Endothelial cell of umbilical vein (primary cell): ENCODE measurements around the gene GLRA1. TPM values are rescaled to one million over a fixed set of nuclear protein-coding genes. Genes with fewer than 3 reads are reported as not detected.
A peak's percentile ranks its signal among the peaks of the same experiment; 100 is the strongest.

Experiments used
- BruUV-seq: library from RNA; stranded (reverse); fragments of 400-500 nt; replicated peaks from 2 replicates; lab custom pipeline; 2021; lab: Mats Ljungman, UMichigan
- CTCF ChIA-PET: fragments of 300-600, 350-600 bp; sonication (Branson Sonifier 250); formaldehyde crosslinking; loops from one replicate; lab custom pipeline; 2021; ENCODE audit warnings: antibody characterized with exemption, inconsistent platforms; lab: Charles Lee
- POLR2A ChIA-PET: fragments of 300-600, 350-600 bp; sonication (Branson Sonifier 250); formaldehyde crosslinking; loops from one replicate; lab custom pipeline; 2021; ENCODE audit warnings: antibody characterized with exemption, inconsistent platforms; lab: Charles Lee
- DNase-seq: peaks from one replicate; pipeline ENCODE4 v3.0.0-alpha.2; 2011; ENCODE audit warnings: low read depth, low spot score
- FAIRE-seq: peaks from 2 replicates; lab custom pipeline; 2011; peaks lifted over from hg19 to GRCh38; lab: Jason Lieb, UNC
- H2AFZ ChIP-seq: 2 replicates; pipeline ENCODE4 v1.6.0; 2012; ENCODE audit warnings: low read depth, low read length, control low read depth, inconsistent platforms
- H3K27ac ChIP-seq: 2 replicates; pipeline ENCODE4 v1.5.1; 2011; ENCODE audit warnings: low read depth, mild to moderate bottlenecking, control low read depth, low read length, moderate library complexity; ENCODE audit not compliant: insufficient read depth
- H3K27me3 ChIP-seq, 2 experiments: 2 replicates each; pipeline versions ENCODE4 v1.6.0 to v1.6.1; 2011; ENCODE audit warnings: low read length in 2 of 2, mixed read lengths in 1 of 2; ENCODE audit not compliant: control insufficient read depth in 2 of 2, insufficient read depth in 2 of 2
- H3K36me3 ChIP-seq, 2 experiments: 2 replicates in 1 of 2; 3 replicates in 1 of 2; pipeline ENCODE4 v1.5.1; 2011; ENCODE audit warnings: low read length in 2 of 2, mild to moderate bottlenecking in 1 of 2, moderate library complexity in 1 of 2; ENCODE audit not compliant: control insufficient read depth in 2 of 2, insufficient read depth in 2 of 2; ENCODE audit errors: extremely low read depth in 1 of 2
- H3K4me1 ChIP-seq: 3 replicates; pipeline ENCODE4 v1.5.1; 2011; ENCODE audit warnings: mild to moderate bottlenecking, low read length; ENCODE audit not compliant: control insufficient read depth, insufficient read depth; ENCODE audit errors: extremely low read depth
- H3K4me2 ChIP-seq: 2 replicates; pipeline ENCODE4 v1.6.1; 2011; ENCODE audit warnings: low read length, control low read depth, mixed read lengths; ENCODE audit not compliant: insufficient read depth
- H3K4me3 ChIP-seq, 3 experiments: fragments of 200-600 bp in 1 of 3; sonication (generic), shearing (Covaris generic) in 1 of 3; replicated peaks in 1 of 3; 2 replicates each; pipeline ENCODE4 v1.5.1; 2011 to 2016; ENCODE audit warnings: control low read depth in 3 of 3, low read length in 3 of 3, mild to moderate bottlenecking in 2 of 3, inconsistent platforms in 1 of 3, low read depth in 1 of 3, moderate library complexity in 1 of 3; ENCODE audit not compliant: insufficient read depth in 1 of 3
- H3K79me2 ChIP-seq: 2 replicates; pipeline ENCODE4 v1.6.0; 2012; ENCODE audit warnings: low read length, inconsistent platforms; ENCODE audit not compliant: control insufficient read depth, insufficient read depth
- H3K9ac ChIP-seq: replicated peaks from 2 replicates; pipeline ENCODE3; 2011; ENCODE audit warnings: low read length, control low read depth; ENCODE audit not compliant: insufficient read depth; ENCODE audit errors: extremely low read depth
- H3K9me1 ChIP-seq: replicated peaks from 3 replicates; pipeline ENCODE4 v1.6.0; 2011; ENCODE audit warnings: mild to moderate bottlenecking, low read length; ENCODE audit not compliant: control insufficient read depth, insufficient read depth; ENCODE audit errors: extremely low read depth
- H3K9me3 ChIP-seq: replicated peaks from 2 replicates; pipeline ENCODE4 v1.5.1; 2012; ENCODE audit warnings: low read length, inconsistent platforms; ENCODE audit not compliant: control insufficient read depth, insufficient read depth
- H4K20me1 ChIP-seq: replicated peaks from 2 replicates; pipeline ENCODE3; 2011; ENCODE audit warnings: mild to moderate bottlenecking, low read length; ENCODE audit not compliant: control insufficient read depth, insufficient read depth; ENCODE audit errors: extremely low read depth
- CTCF ChIP-seq, 2 donors: IDR thresholded peaks; 1 replicate in 1 of 2; 2 replicates in 1 of 2; pipeline ENCODE4 v1.5.1; 2011; ENCODE audit warnings: low read length in 2 of 2, mild to moderate bottlenecking in 2 of 2, moderate library complexity in 2 of 2, control low read depth in 1 of 2, inconsistent platforms in 1 of 2, low read depth in 1 of 2; ENCODE audit not compliant: insufficient read depth in 1 of 2; ENCODE audit errors: extremely low read depth in 1 of 2
- EZH2 ChIP-seq: IDR thresholded peaks from 2 replicates; pipeline ENCODE4 v1.6.1; 2012; ENCODE audit warnings: borderline replicate concordance, low read depth, mild to moderate bottlenecking, moderate library complexity, low read length, inconsistent platforms; ENCODE audit not compliant: severe bottlenecking
- FOS ChIP-seq: IDR thresholded peaks from 2 replicates; pipeline ENCODE4 v1.6.1; 2011; ENCODE audit warnings: mild to moderate bottlenecking, low read length, moderate library complexity, borderline replicate concordance; ENCODE audit not compliant: insufficient read depth
- GATA2 ChIP-seq: IDR thresholded peaks from 2 replicates; pipeline ENCODE4 v1.7.0; 2011; ENCODE audit warnings: low read depth, mild to moderate bottlenecking, moderate library complexity, mixed read lengths, low read length; ENCODE audit not compliant: insufficient read length, insufficient read depth
- JUN ChIP-seq: IDR thresholded peaks from 2 replicates; pipeline ENCODE4 v1.6.1; 2011; ENCODE audit warnings: borderline replicate concordance, low read depth; ENCODE audit not compliant: insufficient read length, insufficient read depth
- MAX ChIP-seq: IDR thresholded peaks from 2 replicates; pipeline ENCODE4 v1.6.1; 2011; ENCODE audit not compliant: insufficient read depth, insufficient read length
- MYC ChIP-seq: IDR thresholded peaks from one replicate; pipeline ENCODE4 v1.6.1; 2011; ENCODE audit warnings: mild to moderate bottlenecking, low read depth, low read length
- POLR2A ChIP-seq: IDR thresholded peaks from 2 replicates; pipeline ENCODE4 v1.6.1; 2012; ENCODE audit warnings: low read depth, mild to moderate bottlenecking, control low read depth, low read length
- POLR2AphosphoS5 ChIP-seq: IDR thresholded peaks from 2 replicates; pipeline ENCODE4 v1.6.1; 2012; ENCODE audit warnings: low read depth, mild to moderate bottlenecking, control low read depth, low read length, moderate library complexity; ENCODE audit not compliant: insufficient read depth
- dilution Hi-C: fragments of 300-500 bp; cut with MboI; formaldehyde crosslinking; loops from one replicate; pipeline ENCODE4 v1.15.0; 2019; ENCODE audit warnings: low sequenced_read_pairs; ENCODE audit not compliant: extremely low pct_ligation_motif_present
- intact Hi-C: fragments of 100-400 bp; cut with micrococcal nuclease; formaldehyde crosslinking; loops from one replicate; pipeline ENCODE4 v1.10.0; 2022
- polyA plus RNA-seq, 4 experiments: library from polyadenylated mRNA; depleted of rRNA in 3 of 4; stranded (reverse) in 3 of 4; unstranded in 1 of 4; fragments of >200 nt; gene quantifications; 2 replicates each; pipeline versions ENCODE4 v1.2.1 to v1.2.3, GENCODE V29; 2011 to 2012; ENCODE audit warnings: missing spikeins in 1 of 4
- total RNA-seq: library from RNA; stranded (reverse); gene quantifications from 2 replicates; pipeline ENCODE4 v1.2.3, GENCODE V29; 2021

Gene GLRA1
- total and polyA plus RNA-seq, 2 donors (not counting 3 experiments of a cell fraction or from before 2014, with no cell fraction given) = not detected

DNA sequence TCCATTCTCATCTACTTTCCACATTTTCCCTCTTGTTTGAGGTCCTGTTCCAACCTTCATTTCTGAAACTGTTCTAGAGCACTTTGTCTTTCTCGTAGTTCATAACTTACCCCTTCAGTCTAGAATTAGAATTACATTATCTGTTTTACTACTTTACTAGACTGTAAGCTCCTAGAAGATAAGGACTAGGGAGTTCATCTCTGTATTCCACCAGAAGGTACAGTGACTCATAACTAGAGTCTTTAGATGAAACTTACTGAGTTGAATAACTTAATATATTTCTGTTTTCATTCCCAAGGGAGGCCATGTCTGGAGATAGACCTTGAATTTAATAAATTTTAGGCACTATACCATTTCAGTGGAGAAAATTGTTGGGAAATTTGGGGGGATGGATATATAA, 114.2 kb downstream of the GLRA1 start:
- dilution Hi-C loops (no loop called here), intact Hi-C loops (no loop called here)
- Histone ChIP-seq H3K27me3 (no peaks in the 10 kb centered on the region), H3K79me2 (peaks cover 44% of the 10 kb centered on the region), H3K36me3 (peaks cover 10 to 32% of the 10 kb centered on the region in 2 experiments), H3K9ac (no peak overlapping the region), H4K20me1 (peaks cover 7% of the 10 kb centered on the region), H3K27ac (no peak overlapping the region), H3K4me3 (no peak overlapping the region), H3K4me1 (no peaks in the 10 kb centered on the region), H3K9me3 (no peaks in the 10 kb centered on the region), H2AFZ (no peak overlapping the region), H3K9me1 (no peaks in the 10 kb centered on the region), H3K4me2 (no peak overlapping the region)
- TF ChIP-seq JUN = no peak
- TF ChIP-seq FOS = peak; percentile 28
- FAIRE-seq (no peak), DNase-seq (no peak)
- BruUV-seq = no TSS peak
- POLR2A ChIA-PET = no interaction called here
- CTCF ChIA-PET = interaction anchor here (0.9 to 1.9 kb wide), 4 partner anchors 8 to 15 kb away, joined by 3 to 7 read pairs (median 4); no protein-coding TSS in a partner anchor

- H3K36me3 ChIP-seq = peaks cover 14 to 35% of the 10 kb centered on the region in 2 experiments
- no peaks in the 10 kb centered on the region for H3K27me3 ChIP-seq
- H3K4me2 ChIP-seq = no peak overlapping the region
- no peak overlapping the region for H2AFZ ChIP-seq
- peaks cover 7% of the 10 kb centered on the region for H4K20me1 ChIP-seq
- no TSS peak for BruUV-seq
- no peaks in the 10 kb centered on the region for H3K9me3 ChIP-seq
- ChIA-PET CTCF (interaction anchor here (0.7 to 1.5 kb wide), 4 partner anchors 9 to 17 kb away, joined by 3 to 7 read pairs (median 4); no protein-coding TSS in a partner anchor), POLR2A (no interaction called here)
- H3K9ac ChIP-seq = no peak overlapping the region
- H3K4me3 ChIP-seq = no peak overlapping the region
- DNase-seq (no peak), FAIRE-seq (no peak)
- no peak overlapping the region for H3K27ac ChIP-seq
- TF ChIP-seq GATA2 = no peak
- TF ChIP-seq FOS = no peak
- no peak for TF ChIP-seq EZH2
- TF ChIP-seq CTCF (IDR thresholded peaks at IDR 0.05; ENCODE audit: extremely low read depth in 1 of 2, insufficient read depth in 1 of 2, low read depth in 1 of 2, low read length in 2 of 2) = no peak
- no peak for TF ChIP-seq JUN
- no peak for TF ChIP-seq MAX
- TF ChIP-seq POLR2AphosphoS5 = no peak
- no peak for TF ChIP-seq MYC
- no peak for TF ChIP-seq POLR2A
- no peaks in the 10 kb centered on the region for H3K4me1 ChIP-seq
- intact Hi-C loops (no loop called here), dilution Hi-C loops (no loop called here)
- no peaks in the 10 kb centered on the region for H3K9me1 ChIP-seq
- peaks cover 61% of the 10 kb centered on the region for H3K79me2 ChIP-seq
These were observed 116.0 kb downstream of the GLRA1 start for GRCh38 chr5:151808451-151809169.
